Hematopoietic multipotent progenitor cell treated with erythropoietin and hydrocortisone succinate and interleukin-3 and kit ligand, for 17 days (in vitro differentiated cells): Measurements from ENCODE around the gene STK32A.

Experiments
- DNase-seq: peaks from one replicate; pipeline ENCODE4 v3.0.0-alpha.2; 2015; ENCODE audit warnings: low spot score

STK32A gene

GRCh38 chr5:147426640-147427327, 192.0 kb downstream of the STK32A start:
- no peak for DNase-seq

- no peak for DNase-seq
These were observed 192.9 kb downstream of the STK32A start for GRCh38 chr5:147427521-147428401.

- DNase-seq = no peak
These were observed 195.8 kb downstream of the STK32A start for GRCh38 chr5:147430628-147431027.

GRCh38 chr5:147431586-147431985, 196.8 kb downstream of the STK32A start:
- DNase-seq = no peak

- DNase-seq = no peak
These were observed 197.5 kb downstream of the STK32A start for GRCh38 chr5:147432323-147432722.

DNA sequence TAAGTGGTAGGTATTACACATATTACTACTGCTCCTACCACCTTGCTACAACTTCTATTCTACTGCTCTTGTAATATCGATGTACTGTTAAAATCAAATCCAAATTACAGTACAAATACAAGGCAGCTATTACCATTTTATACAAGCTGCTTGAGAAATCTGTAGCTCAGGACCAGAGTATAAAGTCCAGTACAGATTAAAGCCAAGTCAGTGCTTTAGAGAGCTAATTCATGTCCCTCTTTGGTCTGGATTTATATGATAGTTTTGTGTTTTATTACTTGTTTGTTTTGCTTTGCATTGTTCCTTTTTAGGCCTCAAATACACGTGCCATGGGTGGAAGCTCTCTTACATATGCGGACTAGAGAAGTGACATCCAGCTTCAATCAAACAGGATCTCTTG, 199.2 kb downstream of the STK32A start:
- no peak for DNase-seq

- no peak for DNase-seq
These were observed 201.8 kb downstream of the STK32A start for GRCh38 chr5:147436596-147436995.

GRCh38 chr5:147437161-147437596, 202.4 kb downstream of the STK32A start:
- DNase-seq = no peak
